HG02970 (cell line): ENCODE data around the gene SYNDIG1.

Experiments
- ATAC-seq: cut with Tn5 transposase; IDR thresholded peaks from one replicate; pipeline ENCODE4 v1.9.1; 2021; ENCODE audit warnings: mild to moderate bottlenecking, moderate library complexity, moderate number of reproducible peaks; ENCODE audit not compliant: unreplicated experiment, low FRiP score

The SYNDIG1 gene

DNA sequence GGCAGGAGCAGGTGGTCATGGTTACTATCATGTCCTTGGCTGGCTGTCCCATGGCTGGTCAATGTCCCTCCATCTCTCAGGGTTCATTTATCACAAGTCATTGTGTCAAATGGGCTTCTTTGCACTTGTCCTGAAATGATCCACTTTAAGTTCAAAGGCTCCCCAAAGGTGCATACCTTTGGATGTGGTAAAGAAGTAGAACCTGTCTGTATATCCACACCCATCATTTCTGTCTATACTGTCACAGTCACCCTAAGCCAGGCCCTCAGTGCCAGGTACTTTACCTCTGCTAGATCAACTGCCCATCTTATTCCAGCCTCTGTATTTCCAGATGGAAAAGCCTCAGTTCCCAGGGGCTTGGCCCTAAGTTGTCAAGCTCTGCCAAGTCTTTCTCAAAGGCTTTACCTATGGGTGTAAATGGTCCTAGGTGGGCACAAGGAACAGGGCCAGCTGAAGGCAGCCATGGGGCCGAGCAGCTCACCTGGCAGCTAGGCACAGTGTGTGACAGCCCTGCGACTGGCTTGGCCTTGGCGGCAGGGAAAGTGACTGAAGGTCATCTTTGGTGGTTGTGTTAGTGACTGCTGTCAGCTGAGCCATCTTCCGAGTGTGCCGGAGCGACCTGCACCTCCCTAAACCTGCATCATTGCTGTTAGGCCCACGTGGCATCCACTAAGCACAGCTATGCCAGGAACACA is 198.4 kb downstream of the SYNDIG1 start:
- no peak for ATAC-seq

DNA sequence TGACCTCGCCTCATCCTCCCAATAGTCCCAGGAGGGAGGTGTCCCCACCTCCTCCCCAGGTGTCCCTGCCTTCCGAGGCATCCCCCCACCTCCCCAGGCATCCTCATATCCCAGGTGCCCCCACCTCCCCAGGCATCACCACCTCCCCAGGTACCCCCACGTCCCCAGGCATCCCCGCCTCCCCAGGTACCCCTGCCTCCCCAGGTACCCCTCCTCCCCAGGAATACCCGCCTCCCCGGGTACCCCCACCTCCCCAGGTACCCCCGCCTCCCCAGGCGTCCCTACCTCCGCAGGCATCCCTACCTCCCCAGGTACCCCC is 198.9 kb downstream of the SYNDIG1 start:
- ATAC-seq: no peak

GRCh38 chr20:24668791-24669190 is 199.4 kb downstream of the SYNDIG1 start:
- ATAC-seq: no peak

DNA sequence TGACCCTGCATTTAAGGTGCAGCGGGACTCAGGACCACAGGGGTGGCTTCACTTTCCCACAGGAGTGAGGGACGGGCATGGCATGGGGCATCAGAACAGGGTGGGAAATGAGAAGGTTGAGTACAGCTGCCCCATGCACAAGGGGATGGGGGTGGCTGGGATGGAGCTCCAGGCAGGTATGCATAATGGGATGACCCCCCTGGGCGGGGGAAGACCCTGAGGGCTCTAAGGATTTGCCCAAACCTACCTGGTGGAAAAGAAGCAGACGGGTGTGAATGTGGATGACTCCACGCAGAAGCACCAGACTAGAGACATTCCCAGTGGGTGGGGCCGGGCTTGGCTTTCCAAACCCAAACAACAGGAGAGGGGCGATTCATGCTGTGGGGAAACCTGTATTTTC is 200.3 kb downstream of the SYNDIG1 start:
- no peak for ATAC-seq

GRCh38 chr20:24670341-24670872 is 201.0 kb downstream of the SYNDIG1 start:
- no peak for ATAC-seq

- ATAC-seq: no peak
These were observed 201.6 kb downstream of the SYNDIG1 start for GRCh38 chr20:24670981-24671380.

DNA sequence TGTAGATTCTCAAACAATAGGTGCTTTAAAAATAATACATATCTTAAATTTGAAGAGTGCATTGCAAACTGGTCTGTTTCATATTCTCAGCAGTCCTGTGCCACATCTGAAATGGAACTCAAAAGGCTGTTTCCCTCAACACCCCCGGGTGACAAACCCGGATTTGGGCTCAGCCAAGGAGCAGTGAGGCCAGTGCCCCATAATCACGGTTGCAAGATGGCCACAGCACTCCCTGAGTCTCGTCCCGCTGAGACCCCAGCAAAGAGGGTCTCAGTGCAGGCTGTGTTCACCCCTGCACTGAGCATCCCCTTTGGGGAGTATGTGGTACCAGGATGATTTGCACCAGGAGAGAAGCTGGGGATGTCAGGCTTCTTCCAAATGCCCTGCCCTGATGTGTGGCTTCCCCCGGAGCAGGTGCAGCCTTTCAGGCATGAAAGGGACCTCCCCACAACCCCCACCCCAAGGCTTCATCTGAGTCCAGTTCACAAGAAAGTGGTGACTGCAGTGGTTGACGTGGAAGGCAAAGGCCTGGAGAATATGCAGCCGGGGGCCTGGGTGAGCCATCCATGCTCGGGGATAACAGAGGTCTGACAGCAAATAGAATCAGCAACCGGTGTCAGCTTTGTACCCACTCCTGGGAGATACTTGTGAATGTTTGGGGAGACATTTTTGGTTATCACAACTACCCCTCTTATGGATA is 202.9 kb downstream of the SYNDIG1 start:
- ATAC-seq: no peak

DNA sequence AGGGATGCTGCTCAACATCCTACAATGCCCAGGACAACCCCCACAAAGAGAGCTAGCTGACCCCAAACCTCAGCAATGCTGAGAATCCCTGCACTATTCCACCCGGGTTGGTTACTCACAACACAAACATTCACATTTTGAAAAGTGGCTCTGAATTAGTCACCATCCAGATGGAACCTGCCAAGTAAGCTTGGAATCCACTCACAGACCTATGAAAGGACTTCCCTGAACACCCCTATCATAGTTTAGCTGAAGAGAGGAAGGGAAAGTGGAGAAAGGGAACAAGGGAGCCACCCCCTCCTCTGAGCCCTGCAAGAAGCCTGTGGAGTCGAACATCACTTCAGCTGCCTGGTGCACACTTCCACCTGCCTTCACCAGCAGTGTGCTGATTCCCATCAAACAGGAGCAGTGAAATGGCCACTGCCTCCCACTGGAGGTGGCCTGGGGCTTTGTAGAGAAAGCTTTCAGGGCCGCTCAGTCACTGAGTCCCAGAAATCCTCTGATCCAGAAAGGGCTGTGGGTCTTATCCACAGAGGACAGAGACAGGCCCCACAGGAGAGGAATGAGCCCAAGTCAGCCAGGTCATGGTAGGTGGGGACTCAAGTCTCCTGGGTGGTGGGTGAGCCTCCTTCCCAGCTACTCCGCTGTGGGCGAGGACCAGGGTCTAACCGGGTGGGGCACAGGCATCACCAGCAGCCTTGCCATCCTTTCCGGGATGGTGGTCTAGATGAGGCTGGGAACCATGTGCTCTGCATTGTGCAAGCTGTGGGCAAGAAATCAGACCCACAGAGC is 203.7 kb downstream of the SYNDIG1 start:
- no peak for ATAC-seq

GRCh38 chr20:24673678-24674570 is 204.5 kb downstream of the SYNDIG1 start:
- no peak for ATAC-seq

- no peak for ATAC-seq
These were observed 205.6 kb downstream of the SYNDIG1 start for GRCh38 chr20:24674921-24675605.

DNA sequence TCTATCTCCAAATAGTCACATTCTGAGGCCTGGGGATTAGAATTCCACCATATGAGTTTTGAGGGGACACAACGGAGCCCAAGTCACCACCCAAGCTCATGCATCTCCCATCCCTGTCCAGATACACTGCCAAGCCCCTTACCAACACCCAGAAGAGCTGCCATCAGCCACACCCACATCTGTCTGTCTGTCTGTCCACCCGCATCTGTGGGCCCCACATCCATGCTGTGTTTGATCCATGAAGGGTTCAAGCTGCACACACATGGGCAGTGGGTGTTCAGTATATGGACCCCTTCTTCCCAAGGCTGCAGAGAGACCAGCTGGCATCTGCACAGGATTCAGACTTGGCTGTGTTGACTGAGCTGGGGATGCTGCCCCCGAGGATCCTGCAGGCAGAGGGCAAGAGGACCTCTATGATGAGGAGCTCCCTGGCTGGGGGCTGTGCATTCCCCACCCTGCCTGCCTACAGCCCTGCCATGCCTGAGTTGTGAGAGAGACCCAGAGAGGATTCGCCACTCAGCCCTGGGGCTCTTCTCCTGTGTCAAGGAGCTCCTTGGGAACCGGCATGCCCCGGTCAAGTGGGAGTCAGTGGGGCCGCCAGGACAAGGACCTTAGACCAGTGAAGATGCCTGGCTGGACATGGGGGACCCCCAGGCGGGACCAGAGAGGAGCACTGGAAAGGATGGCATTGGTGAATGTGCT is 206.4 kb downstream of the SYNDIG1 start:
- ATAC-seq: no peak

GRCh38 chr20:24676353-24676977 is 207.0 kb downstream of the SYNDIG1 start:
- no peak for ATAC-seq

GRCh38 chr20:24676978-24677370 is 207.5 kb downstream of the SYNDIG1 start:
- no peak for ATAC-seq

DNA sequence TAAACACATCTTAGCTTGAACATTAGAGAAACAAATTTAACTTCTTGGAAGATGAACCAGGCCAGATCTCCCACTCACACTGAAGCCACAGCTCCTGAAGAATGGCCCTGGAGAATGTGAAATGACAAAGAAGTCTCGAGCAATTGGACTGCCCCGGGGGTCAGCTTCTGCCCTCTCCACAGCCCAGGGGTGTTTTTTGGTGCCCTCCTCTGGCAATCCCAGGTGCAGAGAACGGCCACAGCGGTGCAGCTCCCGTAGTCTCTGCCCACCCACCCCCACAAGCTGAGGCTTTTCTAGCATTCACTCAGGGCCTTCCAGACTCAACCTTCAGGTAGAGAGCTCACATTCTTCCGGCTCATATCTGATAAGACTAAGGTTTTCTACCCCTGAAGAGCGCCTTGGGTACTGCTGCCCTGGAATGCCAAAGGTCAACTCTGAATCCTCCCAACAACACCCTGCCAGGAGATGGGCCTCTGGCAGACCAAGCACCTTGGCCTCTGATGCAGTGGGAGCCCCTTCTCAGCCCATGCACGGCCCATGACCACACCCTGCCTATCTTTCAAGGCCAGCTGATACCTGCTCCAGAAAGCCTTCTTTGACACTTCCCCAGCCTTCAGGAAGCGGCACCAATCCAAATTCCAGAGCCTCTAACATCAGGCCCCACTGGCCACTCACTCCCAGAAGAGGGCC is 208.3 kb downstream of the SYNDIG1 start:
- ATAC-seq: no peak

- ATAC-seq: no peak
These were observed 209.1 kb downstream of the SYNDIG1 start for GRCh38 chr20:24678351-24679106.

DNA sequence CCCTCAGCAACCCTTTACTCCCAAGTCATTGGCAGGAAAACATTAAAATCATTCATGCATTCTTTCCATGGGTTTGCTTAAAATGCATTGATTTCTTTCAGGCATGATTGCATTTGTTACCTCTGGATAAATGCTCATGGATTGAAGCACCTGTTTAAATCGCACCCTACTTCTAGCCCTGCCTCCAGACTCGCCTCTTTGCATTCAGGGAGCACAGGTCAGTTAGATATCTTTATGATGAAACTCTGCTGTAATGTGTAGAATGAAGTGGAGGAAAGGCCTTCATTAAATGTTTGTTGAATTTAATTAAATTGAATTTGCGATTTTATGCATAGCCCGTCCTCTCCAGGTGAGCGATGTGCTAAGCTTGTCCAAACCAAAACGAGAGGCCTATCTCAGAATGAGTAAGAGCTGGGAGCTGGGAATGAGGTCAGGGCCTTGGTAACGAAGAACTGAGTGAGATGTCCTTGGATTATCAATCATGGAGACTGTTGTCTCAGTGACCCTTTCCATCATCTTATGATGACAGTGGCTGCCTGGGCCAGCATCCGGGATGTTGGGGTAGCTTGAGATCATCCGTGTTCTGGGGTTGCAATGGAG is 210.1 kb downstream of the SYNDIG1 start:
- ATAC-seq: no peak
